GM12891 (cell line): Measurements from ENCODE around the gene CHRNE.

Source experiments
- POLR2A ChIP-seq: IDR thresholded peaks from 2 replicates; pipeline ENCODE4 v1.6.1; 2011; ENCODE audit warnings: low read depth, low read length, control low read depth
- POLR2AphosphoS5 ChIP-seq: IDR thresholded peaks from 2 replicates; pipeline ENCODE4 v1.6.1; 2011; ENCODE audit warnings: low read depth, low read length, control low read depth

- TF ChIP-seq POLR2AphosphoS5 (no peak), POLR2A (no peak)
These were observed 46.0 kb downstream of the CHRNE start for GRCh38 chr17:4856937-4857314.
